H1 (cell line): ENCODE results near the gene KATNAL1. TPM values are rescaled to one million over a fixed set of nuclear protein-coding genes. Genes with fewer than 3 reads are reported as not detected.

Source experiments
- CHD2 ChIP-seq: IDR thresholded peaks from 2 replicates; pipeline ENCODE4 v1.6.1; 2012; ENCODE audit warnings: low read length, improper control_type of control experiment
- CTCF ChIP-seq, 3 experiments: IDR thresholded peaks; 1 replicate in 2 of 3; 2 replicates in 1 of 3; pipeline versions ENCODE4 v1.5.1 to v1.6.1; 2011; ENCODE audit warnings: low read length in 3 of 3, mild to moderate bottlenecking in 3 of 3, inconsistent platforms in 2 of 3, low read depth in 1 of 3, moderate library complexity in 1 of 3; ENCODE audit not compliant: insufficient read depth in 1 of 3; ENCODE audit errors: control extremely low read depth in 1 of 3
- polyA plus RNA-seq, 7 experiments: library from polyadenylated mRNA; depleted of rRNA in 3 of 7; stranded (reverse) in 5 of 7; unstranded in 2 of 7; fragments of >200 nt in 5 of 7; fragments of 200-250 nt in 2 of 7; gene quantifications; 1 replicate in 5 of 7; 2 replicates in 1 of 7; 4 replicates in 1 of 7; pipeline versions ENCODE4 v1.2.1 to v1.2.3, GENCODE V29; 2011 to 2013; ENCODE audit warnings: missing spikeins in 2 of 7, mixed read lengths in 2 of 7
- total RNA-seq: library from RNA; stranded (reverse); fragmentation: NEBNext Ultra II Directional; extraction: Animal tissue kit (Norgen Biotek cat#: 25700); gene quantifications from 2 replicates; pipeline ENCODE4 v1.2.1, GENCODE V29; 2021

The KATNAL1 gene
- total and polyA plus RNA-seq, 2 of the 8 experiments (the other 6 are each of a cell fraction or from before 2014, with no cell fraction given) = 4.0 to 13.2 TPM

GRCh38 chr13:30292325-30292724 is 15.0 kb downstream of the KATNAL1 start (continued):
- no peak for TF ChIP-seq CTCF (IDR thresholded peaks at IDR 0.05; ENCODE audit: control extremely low read depth in 1 of 3, insufficient read depth in 1 of 3, low read depth in 1 of 3, low read length in 3 of 3)
- TF ChIP-seq CHD2 = no peak
